Osteoblast (primary cell): ENCODE results near the gene PRRG1. TPM values are rescaled to one million over a fixed set of nuclear protein-coding genes. Genes with fewer than 3 reads are reported as not detected.
"Not testable (repeated sequence)": the region's sequence is repeated elsewhere in the genome, so short reads cannot be mapped to it uniquely, and the experiment has no call there.

Experiments
- DNase-seq: peaks from one replicate; pipeline ENCODE4 v3.0.0; 2011; ENCODE audit warnings: low spot score, mixed read lengths; ENCODE audit not compliant: insufficient read length; ENCODE audit errors: missing footprints
- H2AFZ ChIP-seq: 2 replicates; pipeline ENCODE4 v1.6.0; 2011; ENCODE audit warnings: mild to moderate bottlenecking, low read length
- H3K27ac ChIP-seq: 2 replicates; pipeline ENCODE4 v1.5.1; 2011; ENCODE audit warnings: mild to moderate bottlenecking, low read depth, low read length, moderate library complexity
- H3K27me3 ChIP-seq: 2 replicates; pipeline ENCODE4 v1.6.0; 2012; ENCODE audit warnings: mild to moderate bottlenecking, control low read depth, inconsistent platforms, low read length, moderate library complexity; ENCODE audit not compliant: insufficient read depth
- H3K36me3 ChIP-seq: 2 replicates; pipeline ENCODE4 v1.5.1; 2011; ENCODE audit warnings: mild to moderate bottlenecking, low read length, control low read depth, moderate library complexity; ENCODE audit not compliant: insufficient read depth
- H3K4me1 ChIP-seq: 2 replicates; pipeline ENCODE4 v1.5.1; 2011; ENCODE audit warnings: mild to moderate bottlenecking, low read length, control low read depth, moderate library complexity; ENCODE audit not compliant: insufficient read depth
- H3K4me2 ChIP-seq: 2 replicates; pipeline ENCODE4 v1.6.0; 2011; ENCODE audit warnings: mild to moderate bottlenecking, low read length; ENCODE audit not compliant: insufficient read depth
- H3K4me3 ChIP-seq: fragments of 200-600 bp; sonication (generic); 3 replicates; pipeline ENCODE4 v1.5.1; 2012; ENCODE audit warnings: mild to moderate bottlenecking, low read length, inconsistent platforms; ENCODE audit not compliant: insufficient read depth
- H3K79me2 ChIP-seq: 2 replicates; pipeline ENCODE4 v1.6.0; 2012; ENCODE audit warnings: mild to moderate bottlenecking, low read length, control low read depth, inconsistent platforms; ENCODE audit not compliant: insufficient read depth
- H3K9me3 ChIP-seq: 2 replicates; pipeline ENCODE4 v1.5.1; 2011; ENCODE audit warnings: low read depth, low read length, control low read depth
- H4K20me1 ChIP-seq: 2 replicates; pipeline ENCODE4 v1.6.0; 2012; ENCODE audit warnings: mild to moderate bottlenecking, low read length, control low read depth; ENCODE audit not compliant: insufficient read depth
- CTCF ChIP-seq: IDR thresholded peaks from 2 replicates; pipeline ENCODE4 v1.5.1; 2011; ENCODE audit warnings: mild to moderate bottlenecking, low read depth, low read length, moderate library complexity; ENCODE audit errors: extremely low read depth
- total RNA-seq: library from RNA; depleted of rRNA; stranded (reverse); fragments of >200 nt; gene quantifications from 2 replicates; pipeline ENCODE4 v1.2.3, GENCODE V29; 2012

PRRG1 gene
- 11.5 and 16.3 TPM in 2 replicates for total RNA-seq

- no peaks in the 10 kb centered on the region for H3K36me3 ChIP-seq
- H4K20me1 ChIP-seq: peaks cover 3% of the 10 kb centered on the region
- H3K79me2 ChIP-seq: peaks cover 30% of the 10 kb centered on the region
- H3K27ac ChIP-seq: peak within 1 kb of the TSS; percentile 71
- H3K9me3 ChIP-seq: no peaks in the 10 kb centered on the region
- peak; percentile 87 for DNase-seq
- no peak for TF ChIP-seq CTCF
- no peaks in the 10 kb centered on the region for H3K27me3 ChIP-seq
- H2AFZ ChIP-seq: peak within 1 kb of the TSS; percentile 87
- peaks cover 11% of the 10 kb centered on the region for H3K4me1 ChIP-seq
- peak within 1 kb of the TSS; percentile 87 for H3K4me2 ChIP-seq
- H3K4me3 ChIP-seq: peak within 1 kb of the TSS; percentile 85
These were observed at the start of gene PRRG1 for GRCh38 chrX:37349221-37350033. PRRG1 (plus strand) TSS chrX:37349364; CDS start chrX:37406250, 56,886 bp downstream.

GRCh38 chrX:37302569-37302968 is 46.6 kb upstream of the PRRG1 start:
- H3K4me1 ChIP-seq: no peaks in the 10 kb centered on the region
- no peak overlapping the region for H2AFZ ChIP-seq
- no peaks in the 10 kb centered on the region for H3K27me3 ChIP-seq
- no peaks in the 10 kb centered on the region for H3K79me2 ChIP-seq
- H3K36me3 ChIP-seq: no peaks in the 10 kb centered on the region
- H3K9me3 ChIP-seq: no peaks in the 10 kb centered on the region
- no peak overlapping the region for H3K4me2 ChIP-seq
- peak; percentile 43 for TF ChIP-seq CTCF
- H4K20me1 ChIP-seq: no peaks in the 10 kb centered on the region
- DNase-seq: peak; percentile 22
- H3K4me3 ChIP-seq: no peak overlapping the region
- H3K27ac ChIP-seq: no peak overlapping the region

GRCh38 chrX:37305238-37305637 is 43.9 kb upstream of the PRRG1 start:
- not testable (repeated sequence) for H3K27ac ChIP-seq, H3K79me2 ChIP-seq, H3K4me1 ChIP-seq, H3K27me3 ChIP-seq, DNase-seq, H3K4me3 ChIP-seq, H3K36me3 ChIP-seq, H3K9me3 ChIP-seq, H2AFZ ChIP-seq, H4K20me1 ChIP-seq, H3K4me2 ChIP-seq

- Histone ChIP-seq H3K4me3 (no peak overlapping the region), H3K36me3 (no peaks in the 10 kb centered on the region), H3K27ac (peak overlapping the region; percentile 15), H3K4me2 (peak overlapping the region; percentile 29), H3K9me3 (no peaks in the 10 kb centered on the region), H2AFZ (no peak overlapping the region), H3K27me3 (no peaks in the 10 kb centered on the region), H3K79me2 (no peaks in the 10 kb centered on the region), H4K20me1 (no peaks in the 10 kb centered on the region), H3K4me1 (peaks cover 6% of the 10 kb centered on the region)
- peak; percentile 29 for DNase-seq
- TF ChIP-seq CTCF: no peak
These were observed 34.6 kb upstream of the PRRG1 start for GRCh38 chrX:37314531-37314930.
